GM12875 (cell line): Measurements from ENCODE around the gene TSPAN14.

Experiments used
- H3K4me3 ChIP-seq: one replicate; pipeline ENCODE4 v1.5.1; 2011; ENCODE audit warnings: low read depth, low read length, control low read depth
- CTCF ChIP-seq: IDR thresholded peaks from 2 replicates; pipeline ENCODE4 v1.5.1; 2011; ENCODE audit warnings: low read depth, mild to moderate bottlenecking, control low read depth, inconsistent platforms, low read length, moderate library complexity, borderline replicate concordance; ENCODE audit not compliant: insufficient read depth

TSPAN14 gene

GRCh38 chr10:80498833-80499741 lies 45.0 kb downstream of the TSPAN14 start:
- TF ChIP-seq CTCF = no peak
- no peak overlapping the region for H3K4me3 ChIP-seq

GRCh38 chr10:80500572-80501380 lies 46.7 kb downstream of the TSPAN14 start:
- H3K4me3 ChIP-seq = no peak overlapping the region
- no peak for TF ChIP-seq CTCF

- H3K4me3 ChIP-seq = no peak overlapping the region
- no peak for TF ChIP-seq CTCF
Measured at GRCh38 chr10:80501381-80501912, 47.3 kb downstream of the TSPAN14 start.

- no peak for TF ChIP-seq CTCF
- no peak overlapping the region for H3K4me3 ChIP-seq
Measured at GRCh38 chr10:80501913-80502521, 47.9 kb downstream of the TSPAN14 start.

GRCh38 chr10:80502621-80503583 lies 48.8 kb downstream of the TSPAN14 start:
- no peak for TF ChIP-seq CTCF
- H3K4me3 ChIP-seq = no peak overlapping the region

GRCh38 chr10:80503584-80504157 lies 49.6 kb downstream of the TSPAN14 start:
- no peak for TF ChIP-seq CTCF
- no peak overlapping the region for H3K4me3 ChIP-seq
